H54 (cell line): ENCODE measurements around the gene VPS13D.

Experiments used
- DNase-seq: peaks from one replicate; pipeline ENCODE4 v3.0.0; 2011; ENCODE audit warnings: low spot score, mixed read lengths; ENCODE audit not compliant: insufficient read length
- FAIRE-seq: peaks from 3 replicates; lab custom pipeline; 2011; peaks lifted over from hg19 to GRCh38; lab: Jason Lieb, UNC
- POLR2A ChIP-seq: IDR thresholded peaks from 2 replicates; pipeline ENCODE4 v1.6.1; 2011; ENCODE audit warnings: low read depth, mild to moderate bottlenecking, low read length

The VPS13D gene

GRCh38 chr1:12413664-12414410 lies 184.0 kb downstream of the VPS13D start:
- TF ChIP-seq POLR2A: no peak
- DNase-seq (no peak), FAIRE-seq (no peak)

DNA sequence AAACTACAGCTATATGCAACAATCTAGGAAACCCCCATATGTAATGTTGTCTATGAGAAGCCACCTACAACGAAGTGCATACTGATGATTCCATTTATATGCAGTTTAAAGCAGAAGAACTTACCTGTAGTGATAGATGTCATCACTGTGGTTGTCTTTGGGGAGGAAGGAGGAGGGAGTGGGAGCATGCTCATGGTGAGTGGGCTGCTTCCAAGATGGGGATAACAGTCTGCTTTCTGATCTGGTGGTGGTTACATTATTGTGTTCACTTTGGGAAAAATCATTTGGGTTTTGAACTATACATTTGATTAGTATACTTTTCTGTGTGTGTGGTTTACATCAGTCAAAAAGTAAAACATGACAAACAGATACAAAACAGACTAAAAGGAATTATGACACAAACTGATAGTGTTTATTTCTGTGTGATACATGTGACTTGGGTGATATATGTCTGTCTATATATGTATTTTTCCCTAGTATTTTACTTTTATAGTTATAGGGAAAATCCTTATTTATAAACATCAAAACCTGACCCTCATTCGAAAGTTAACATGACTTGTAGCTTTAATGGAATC lies 184.7 kb downstream of the VPS13D start:
- FAIRE-seq (no peak), DNase-seq (no peak)
- TF ChIP-seq POLR2A: no peak

DNA sequence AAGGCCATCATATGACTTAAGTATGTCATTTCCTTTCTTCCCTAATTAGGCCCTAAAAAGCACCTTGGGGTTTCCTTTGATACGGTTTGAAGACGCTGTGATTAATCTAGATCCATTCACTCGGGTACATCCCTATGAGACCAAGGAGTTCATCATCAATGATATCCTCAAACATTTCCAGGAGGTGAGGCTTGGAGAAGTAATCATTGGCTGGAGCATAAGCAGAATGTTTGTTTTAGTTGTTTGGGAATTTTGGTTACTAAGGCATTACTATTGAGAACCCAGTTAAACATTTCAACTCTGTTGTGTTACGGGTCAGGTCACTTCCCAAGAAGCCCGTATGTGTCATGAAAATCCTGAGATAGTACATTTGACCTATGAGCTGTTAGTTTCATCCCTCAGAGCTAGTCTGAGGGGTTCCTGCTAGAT lies 185.2 kb downstream of the VPS13D start:
- no peak for FAIRE-seq
- no peak for TF ChIP-seq POLR2A
- DNase-seq: no peak

DNA sequence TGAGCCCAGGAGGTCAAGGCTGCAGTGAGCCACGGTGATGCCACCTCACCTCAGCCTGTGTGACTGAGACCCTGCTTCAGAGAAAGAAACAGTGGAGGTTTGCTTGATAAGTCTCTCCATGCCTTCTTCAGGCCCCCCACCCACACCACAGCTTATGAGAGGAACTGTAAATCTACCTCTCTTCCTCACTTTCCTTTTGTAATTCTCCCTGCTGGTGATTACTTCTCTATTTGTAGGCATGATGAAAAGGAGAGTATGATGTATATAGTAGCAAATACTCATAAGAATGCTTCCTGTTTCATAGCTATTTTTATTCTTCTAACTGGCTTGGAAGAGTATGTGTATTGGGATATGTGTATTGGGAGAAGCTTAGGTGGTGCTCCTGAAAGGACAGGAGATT lies 186.3 kb downstream of the VPS13D start:
- FAIRE-seq (no peak), DNase-seq (no peak)
- TF ChIP-seq POLR2A: no peak

DNA sequence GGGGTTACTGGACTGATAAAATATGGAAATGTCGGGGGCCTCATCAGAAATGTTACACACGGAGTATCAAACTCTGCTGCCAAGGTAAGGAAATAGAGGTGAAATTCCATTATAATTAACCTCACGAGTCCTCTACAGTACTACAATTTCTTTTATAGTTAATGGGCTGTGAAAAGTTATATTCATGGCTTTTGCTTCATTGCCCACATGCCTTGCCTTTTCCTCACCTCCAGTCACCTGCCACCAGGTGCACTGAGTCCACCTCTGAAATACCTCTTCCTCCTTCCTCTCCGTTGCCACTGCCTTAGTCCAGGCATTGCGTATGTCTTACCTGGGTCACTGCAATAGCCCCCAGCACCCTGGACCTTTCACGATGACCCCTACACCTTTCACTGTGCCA lies 186.9 kb downstream of the VPS13D start:
- FAIRE-seq (no peak), DNase-seq (no peak)
- TF ChIP-seq POLR2A: no peak

DNA sequence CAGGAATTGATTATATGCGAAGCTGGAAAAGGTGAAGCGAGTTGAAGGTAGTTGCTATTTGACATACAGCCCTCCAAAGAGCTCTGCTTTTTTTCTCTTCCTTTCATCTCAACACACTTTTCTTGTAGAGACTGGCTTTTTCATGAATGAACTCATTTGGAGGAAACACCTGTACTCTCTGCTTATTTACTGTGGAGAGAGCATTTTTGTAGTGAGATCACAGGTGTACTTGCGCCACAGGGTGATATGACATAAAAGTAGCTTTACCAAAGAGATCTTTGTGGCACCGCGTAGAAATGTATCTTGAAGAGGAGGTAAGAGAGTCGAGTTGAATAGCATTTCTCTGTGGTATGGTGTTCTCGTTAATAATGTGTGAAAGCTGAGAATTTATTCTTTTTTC lies 187.6 kb downstream of the VPS13D start:
- FAIRE-seq (no peak), DNase-seq (no peak)
- TF ChIP-seq POLR2A: no peak

DNA sequence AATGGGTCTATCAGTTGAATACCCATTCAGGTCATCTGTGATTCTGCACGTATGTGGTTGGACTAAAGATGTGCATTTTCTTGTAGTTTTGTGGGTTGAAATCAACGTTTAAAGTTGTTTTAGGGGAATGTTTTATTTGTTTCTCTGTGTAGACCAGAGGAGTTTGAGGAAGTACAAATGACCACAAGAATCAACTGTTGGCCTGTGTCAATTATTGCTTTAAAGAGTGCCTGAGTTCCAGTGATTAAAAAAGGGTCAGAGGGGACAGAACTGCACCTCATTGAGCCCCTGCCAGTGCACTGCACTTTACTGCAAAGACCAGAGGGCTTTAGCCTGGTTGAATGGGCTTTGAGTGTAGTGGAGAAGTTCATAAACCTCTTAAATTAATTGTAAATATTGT lies 190.3 kb downstream of the VPS13D start:
- no peak for FAIRE-seq
- no peak for DNase-seq
- no peak for TF ChIP-seq POLR2A

DNA sequence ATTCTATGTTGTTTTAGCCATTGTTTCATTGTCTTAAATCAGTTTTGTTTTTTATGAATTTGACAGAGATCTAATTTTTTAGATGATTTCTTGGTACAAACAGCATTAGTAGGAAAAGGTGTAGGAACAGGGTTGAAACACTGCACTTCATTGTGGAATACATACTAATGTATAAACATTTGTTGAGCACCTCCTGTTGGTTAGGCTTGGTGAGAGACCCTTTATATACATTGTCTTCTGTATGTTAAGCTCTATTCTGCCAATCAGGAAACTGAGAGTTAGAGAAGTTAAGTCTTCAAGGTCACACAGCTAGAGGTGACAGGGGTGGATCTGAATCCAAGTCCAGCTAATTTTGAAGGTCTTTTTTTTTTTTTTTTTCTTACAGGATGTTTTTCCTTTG lies 192.7 kb downstream of the VPS13D start:
- DNase-seq (no peak), FAIRE-seq (no peak)
- no peak for TF ChIP-seq POLR2A

- DNase-seq (no peak), FAIRE-seq (no peak)
- TF ChIP-seq POLR2A: no peak
Observed at GRCh38 chr1:12424087-12424529, 194.3 kb downstream of the VPS13D start.

GRCh38 chr1:12424793-12425192 lies 195.0 kb downstream of the VPS13D start:
- no peak for TF ChIP-seq POLR2A
- FAIRE-seq (no peak), DNase-seq (no peak)

- no peak for TF ChIP-seq POLR2A
- DNase-seq: no peak
- FAIRE-seq: no peak
Observed at GRCh38 chr1:12426030-12426429, 196.2 kb downstream of the VPS13D start.

DNA sequence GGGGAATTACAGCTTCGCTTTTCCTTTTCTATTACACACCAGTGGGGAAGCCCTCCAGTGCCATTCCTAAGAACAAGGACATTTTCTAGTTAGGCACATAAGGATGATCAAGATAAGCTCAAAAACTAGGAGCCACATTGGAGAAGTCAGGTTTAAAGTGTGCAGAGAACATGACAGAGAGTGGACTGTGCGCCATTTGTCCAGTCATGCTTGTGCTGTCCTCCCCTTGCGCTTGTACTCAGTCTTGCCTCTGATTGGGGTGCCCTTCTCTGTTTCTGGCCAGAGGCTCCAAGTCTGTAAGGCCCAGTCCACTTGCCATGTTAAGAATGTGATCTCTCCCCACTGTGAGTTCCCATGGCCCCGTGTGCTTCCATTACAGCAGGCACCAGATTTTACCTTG lies 198.5 kb downstream of the VPS13D start:
- TF ChIP-seq POLR2A: no peak
- DNase-seq (no peak), FAIRE-seq (no peak)

DNA sequence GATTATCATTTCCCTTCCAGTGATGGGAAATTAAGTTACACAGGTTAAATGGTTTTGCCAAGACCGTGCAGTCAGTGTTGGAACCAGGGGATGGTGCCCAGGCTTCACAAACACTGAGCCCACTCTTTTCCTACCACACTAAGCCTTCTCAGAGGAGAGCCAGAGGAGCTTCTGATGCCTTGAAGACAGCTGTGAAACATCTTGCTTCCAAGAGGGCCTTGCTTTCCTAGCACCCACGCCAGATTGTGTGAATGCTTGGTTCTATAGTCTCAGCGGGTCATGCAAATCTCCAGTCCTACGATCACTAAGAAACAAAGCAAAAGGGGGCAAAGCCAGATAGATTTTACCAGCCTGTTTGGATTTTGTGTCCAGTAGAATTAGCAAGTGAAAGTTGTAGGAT lies 200.7 kb downstream of the VPS13D start:
- no peak for TF ChIP-seq POLR2A
- DNase-seq: no peak
- FAIRE-seq: no peak

GRCh38 chr1:12432897-12433296 lies 203.1 kb downstream of the VPS13D start:
- no peak for DNase-seq
- TF ChIP-seq POLR2A: no peak
- no peak for FAIRE-seq

- FAIRE-seq: peak; percentile 33
- DNase-seq: no peak
- TF ChIP-seq POLR2A: no peak
Observed at GRCh38 chr1:12433323-12434053, 203.7 kb downstream of the VPS13D start.
